ENCODE measurements around the gene KIRREL3.

Gene KIRREL3

DNA sequence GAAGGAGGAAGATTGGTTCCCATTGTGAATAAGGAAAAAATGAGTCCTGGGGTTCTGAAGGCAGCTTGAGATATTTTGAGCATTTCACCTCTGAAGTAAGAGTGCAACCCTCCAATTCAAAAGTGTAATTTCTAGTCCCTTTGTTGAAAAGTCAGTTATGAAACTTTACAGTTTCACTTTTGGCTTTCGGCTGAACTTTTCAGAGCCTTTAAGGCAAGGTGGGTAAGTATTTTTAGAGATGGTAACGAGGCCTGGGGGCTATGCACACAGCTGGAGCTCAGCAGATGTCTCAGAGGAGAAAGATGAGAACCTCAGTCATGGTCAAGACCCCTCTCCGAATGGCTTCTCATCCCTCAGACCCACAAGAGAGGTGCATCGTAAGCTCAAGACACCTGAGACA, 267.6 kb downstream of the KIRREL3 start:
- FAIRE-seq, result no peak

- FAIRE-seq, result no peak
Observed at GRCh38 chr11:126731576-126732142, 268.9 kb downstream of the KIRREL3 start.

GRCh38 chr11:126727381-126727780, 273.2 kb downstream of the KIRREL3 start:
- no peak for FAIRE-seq

DNA sequence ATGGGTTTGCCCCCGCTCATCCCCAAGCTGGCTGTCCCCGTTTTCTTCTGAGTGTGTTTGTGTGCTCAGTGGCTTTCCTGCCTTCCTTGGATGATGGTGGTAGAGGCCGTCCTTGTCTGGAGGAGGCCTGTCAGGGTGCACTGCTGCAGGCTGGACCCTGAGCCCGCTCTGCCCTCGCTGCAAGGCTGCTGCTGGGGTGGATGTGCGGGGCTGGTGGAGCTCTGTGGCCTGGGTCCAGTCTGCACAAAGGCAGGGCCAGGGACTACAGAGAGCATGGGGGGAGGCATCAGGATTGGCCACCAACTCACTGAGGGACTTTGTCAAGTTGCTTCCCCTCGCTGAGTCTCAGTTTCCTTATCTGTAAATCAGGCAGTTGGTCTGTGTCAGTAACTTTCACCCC, 275.0 kb downstream of the KIRREL3 start:
- no peak for FAIRE-seq

DNA sequence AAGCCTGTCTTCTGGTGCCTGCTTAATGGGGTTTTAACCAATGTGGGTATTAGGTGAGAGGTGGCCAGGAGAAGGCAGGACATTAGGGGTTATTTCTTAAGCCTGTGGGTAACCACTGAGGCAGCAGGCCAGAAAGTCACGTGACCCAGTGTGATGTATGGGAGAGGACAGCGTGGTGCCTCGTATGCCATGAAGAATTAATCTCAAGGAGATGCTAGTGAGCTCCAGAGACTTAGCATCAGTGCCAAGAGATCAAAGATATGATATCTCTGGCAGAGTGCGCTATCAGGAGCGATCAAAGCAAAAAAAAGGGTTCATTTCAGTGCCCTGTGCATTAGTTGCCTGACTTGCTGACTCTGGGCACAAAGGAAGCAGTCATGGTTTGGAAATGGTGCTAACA, 275.5 kb downstream of the KIRREL3 start:
- FAIRE-seq, result no peak

DNA sequence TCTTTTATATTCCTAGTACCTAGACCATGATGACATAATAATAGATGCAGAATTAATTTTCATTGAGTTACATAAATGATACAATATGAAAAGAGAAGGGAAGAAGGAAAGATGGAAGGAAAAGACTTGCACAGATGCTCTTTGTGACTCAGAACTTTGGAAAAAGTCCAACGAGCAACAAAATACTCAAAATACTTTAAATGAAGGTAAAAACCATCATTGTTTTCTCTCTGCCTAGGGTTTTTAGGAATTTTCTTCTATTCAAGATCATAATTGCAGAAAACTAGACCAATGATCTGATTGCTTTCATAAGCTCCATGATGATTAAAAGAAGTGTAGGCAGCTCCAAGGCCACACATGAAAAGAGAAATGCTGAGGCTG, 276.9 kb downstream of the KIRREL3 start:
- FAIRE-seq, result no peak

DNA sequence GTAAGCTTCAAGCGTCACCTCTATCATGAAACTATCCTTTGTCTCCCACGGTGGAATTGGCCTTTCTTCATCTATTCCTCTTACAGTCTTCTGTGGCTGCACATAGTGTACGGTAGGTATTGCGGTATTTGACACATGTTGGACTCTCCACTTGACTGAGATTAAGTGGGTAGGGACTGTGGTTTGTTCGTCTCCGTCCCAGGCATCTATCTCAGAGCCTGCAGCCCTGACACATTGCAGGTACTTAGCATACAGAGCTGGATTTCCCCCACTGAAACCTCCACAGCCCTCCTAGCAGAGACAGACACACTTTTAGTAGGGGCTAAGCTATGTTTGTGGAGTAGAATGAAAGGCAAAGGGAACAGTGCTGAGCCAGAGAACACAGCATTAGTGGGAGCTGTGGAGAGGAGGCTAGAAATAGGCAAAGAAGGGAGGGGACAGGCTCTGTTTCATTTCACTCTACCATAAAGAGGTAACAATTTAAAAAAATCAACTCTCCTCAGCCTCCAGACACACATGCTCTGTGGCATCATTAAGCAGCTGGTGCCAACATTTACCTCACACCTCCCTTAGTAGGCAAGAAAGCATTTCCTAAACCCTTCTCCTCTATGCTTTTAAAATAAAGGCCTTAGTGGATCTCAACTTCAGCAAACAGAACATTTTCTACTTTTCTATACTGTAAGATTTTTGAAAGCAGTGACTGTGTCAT, 277.5 kb downstream of the KIRREL3 start:
- FAIRE-seq, result no peak

DNA sequence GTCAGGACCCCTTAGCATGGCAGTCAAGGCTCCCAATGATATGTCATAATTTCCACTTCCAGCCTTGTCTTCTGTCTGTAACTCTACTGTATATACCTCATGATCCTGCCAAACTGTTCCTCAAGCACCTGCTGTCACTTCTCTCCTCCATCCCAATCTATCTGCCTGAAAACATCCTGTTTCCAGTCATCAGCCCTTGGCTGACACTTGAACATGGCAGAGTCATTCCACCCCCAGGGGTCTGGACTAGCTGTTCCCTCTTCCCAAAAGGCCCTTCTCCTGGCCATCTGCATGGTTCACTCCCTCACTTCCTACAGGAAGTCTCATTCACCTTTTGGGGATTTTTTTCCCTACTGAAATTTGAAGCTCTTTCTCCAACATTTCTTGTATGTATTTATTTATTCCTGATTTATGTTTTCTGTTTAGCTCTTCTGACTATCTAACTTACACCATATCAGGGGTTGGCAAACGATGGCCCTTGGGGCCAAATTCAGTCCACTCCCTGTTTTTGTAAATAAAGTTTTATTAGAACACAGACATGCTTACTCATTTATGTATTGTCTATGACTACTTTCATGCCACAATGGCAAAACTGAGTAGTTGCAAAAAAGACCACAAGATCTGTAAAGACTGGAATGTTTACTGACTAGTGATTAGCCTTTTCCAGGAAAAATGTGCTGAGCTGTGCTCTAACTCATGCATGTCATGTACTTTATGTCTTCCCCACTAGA, 278.4 kb downstream of the KIRREL3 start:
- FAIRE-seq, result no peak

GRCh38 chr11:126720539-126721235, 279.9 kb downstream of the KIRREL3 start:
- no peak for FAIRE-seq

- no peak for FAIRE-seq
Observed at GRCh38 chr11:126719740-126720139, 280.8 kb downstream of the KIRREL3 start.

DNA sequence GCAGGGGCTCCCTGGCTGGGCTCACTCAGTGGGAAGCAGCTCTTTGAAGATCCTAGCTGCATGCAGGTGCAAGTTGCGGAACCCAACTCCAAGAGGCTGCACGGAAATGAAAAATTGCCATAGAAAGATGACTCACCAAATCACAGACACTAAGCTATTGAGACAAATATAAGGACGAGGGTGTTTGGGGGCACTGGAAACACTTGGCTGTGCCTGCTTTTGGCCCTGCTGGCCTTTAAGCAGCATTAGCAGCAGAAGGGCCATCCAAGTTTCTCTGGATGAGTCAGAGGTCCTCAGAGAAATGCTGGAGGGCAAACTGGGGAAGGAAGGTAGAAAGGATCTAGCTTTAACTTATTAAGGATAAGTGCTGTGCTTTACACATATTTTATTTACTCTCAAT, 282.3 kb downstream of the KIRREL3 start:
- no peak for FAIRE-seq

- FAIRE-seq, result no peak
Observed at GRCh38 chr11:126716456-126717083, 284.0 kb downstream of the KIRREL3 start.

DNA sequence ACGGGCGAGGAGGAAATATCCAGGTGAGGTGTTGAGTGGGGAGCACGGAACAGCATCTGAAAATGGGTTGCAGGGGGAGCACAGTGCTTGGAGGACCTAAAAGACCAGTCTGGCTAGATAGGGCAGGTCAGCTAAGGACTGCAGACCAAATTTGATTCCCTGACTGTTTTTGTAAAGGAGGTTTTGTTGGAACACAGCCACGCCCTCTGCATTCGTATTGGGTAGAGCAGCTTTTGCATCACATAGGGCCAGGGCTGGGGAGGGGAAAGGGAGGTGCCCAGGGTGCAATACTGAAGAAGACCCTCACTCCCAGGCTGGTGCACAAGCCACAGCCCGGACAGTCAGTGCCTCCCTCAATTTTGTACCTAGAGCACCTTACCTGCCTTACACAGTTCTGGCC, 286.8 kb downstream of the KIRREL3 start:
- no peak for FAIRE-seq

GRCh38 chr11:126711977-126712625, 288.5 kb downstream of the KIRREL3 start:
- FAIRE-seq, result no peak

GRCh38 chr11:126710804-126711399, 289.7 kb downstream of the KIRREL3 start:
- no peak for FAIRE-seq

DNA sequence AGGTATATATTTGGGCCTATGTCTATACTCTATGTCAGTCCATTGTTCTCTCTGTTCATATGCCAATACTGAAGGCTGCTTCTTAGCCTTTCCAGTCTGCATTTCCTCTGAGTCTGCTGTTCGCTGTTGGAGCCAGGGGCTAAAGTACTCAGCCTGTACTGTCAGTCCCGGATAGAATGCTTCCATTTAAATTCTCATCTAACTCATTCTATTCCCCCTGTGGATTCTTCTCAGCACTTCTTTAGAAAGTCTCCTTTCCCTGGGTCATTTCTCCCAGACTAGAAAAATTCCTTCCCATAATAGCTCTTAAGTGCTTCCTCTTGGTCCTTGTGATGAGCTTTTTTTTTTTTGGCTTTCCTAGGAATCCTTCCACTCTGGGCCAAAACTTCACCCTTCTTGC, 293.1 kb downstream of the KIRREL3 start:
- FAIRE-seq, result no peak

DNA sequence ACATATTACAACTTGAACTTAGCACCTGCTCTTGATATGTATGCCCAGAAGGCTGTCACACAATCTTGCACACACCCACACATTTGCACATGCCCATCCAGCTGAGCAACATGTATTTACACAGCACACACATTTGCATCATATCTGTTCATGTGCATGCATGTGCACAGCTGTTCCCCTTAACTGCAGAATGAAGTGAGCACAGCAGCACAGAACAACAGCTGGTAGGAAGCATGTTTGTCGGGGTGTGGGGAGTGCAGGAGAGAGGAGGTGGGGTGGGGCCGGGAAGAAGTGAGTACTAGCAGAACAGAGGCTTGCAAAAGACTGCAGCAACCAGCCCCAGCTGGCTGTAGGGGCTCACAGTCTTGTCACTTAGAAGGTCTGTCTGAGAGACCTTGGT, 296.5 kb downstream of the KIRREL3 start:
- FAIRE-seq, result no peak

- no peak for FAIRE-seq
Observed at GRCh38 chr11:126703662-126704061, 296.9 kb downstream of the KIRREL3 start.

DNA sequence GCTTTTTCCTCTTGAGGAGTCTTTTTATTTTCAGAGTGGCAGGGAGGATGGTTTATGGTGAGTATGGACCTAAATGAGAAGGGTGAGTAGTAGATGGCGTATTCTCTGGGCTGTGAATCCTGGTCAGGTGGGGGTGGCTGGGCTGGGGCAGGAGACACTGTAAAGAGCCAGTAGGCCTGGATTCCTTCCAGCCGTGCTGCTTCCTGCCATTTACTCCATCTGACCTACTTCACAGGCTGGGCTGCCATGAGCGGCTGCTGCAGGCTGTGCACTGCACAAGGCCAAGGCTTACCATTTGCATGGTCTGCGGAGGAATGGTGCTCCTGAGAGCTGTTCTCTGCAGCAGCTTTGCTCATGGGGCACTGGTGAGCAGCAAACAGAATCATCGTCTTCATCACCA, 297.6 kb downstream of the KIRREL3 start:
- no peak for FAIRE-seq

GRCh38 chr11:126702165-126702720, 298.3 kb downstream of the KIRREL3 start:
- FAIRE-seq, result no peak

- FAIRE-seq, result no peak
Observed at GRCh38 chr11:126701520-126701897, 299.1 kb downstream of the KIRREL3 start.
